ENCODE measurements around the gene AGO3. TPM values are rescaled to one million over a fixed set of nuclear protein-coding genes. Genes with fewer than 3 reads are reported as not detected.

Gene AGO3
- total and polyA plus RNA-seq, 8 donors = 1.9 to 33.8 (median 12.4) TPM

- intact Hi-C loops (cut with DNase I; ENCODE audit: low total_unique reads) = no loop called here
- no peak for TF ChIP-seq EP300 (IDR thresholded peaks at IDR 0.05)
- TF ChIP-seq CTCF (IDR thresholded peaks at IDR 0.05) = no peak
- TF ChIP-seq POLR2AphosphoS5 (IDR thresholded peaks at IDR 0.05) = no peak
- no peak for TF ChIP-seq POLR2A (IDR thresholded peaks at IDR 0.05)
- Histone ChIP-seq H3K4me3 (no peak overlapping the region), H3K9me3 (no peaks in the 10 kb centered on the region), H3K27me3 (no peaks in the 10 kb centered on the region), H3K4me1 (peaks cover 14 to 66% (median 42%) of the 10 kb centered on the region in 4 donors), H3K36me3 (peaks cover 27 to 66% (median 60%) of the 10 kb centered on the region in 4 donors), H3K27ac (no peak overlapping the region)
- no peak for DNase-seq
- 87 to 95% (median 93%) methylated on average over 12 to 17 of the region's 17 CpGs for WGBS, 5 donors
Measured at GRCh38 chr1:36092166-36092797, 161.4 kb downstream of the AGO3 start.

GRCh38 chr1:36092798-36093185, 161.9 kb downstream of the AGO3 start:
- no peak for DNase-seq
- Histone ChIP-seq H3K9me3 (no peaks in the 10 kb centered on the region), H3K27me3 (no peaks in the 10 kb centered on the region), H3K4me3 (no peak overlapping the region), H3K36me3 (peaks cover 27 to 66% (median 60%) of the 10 kb centered on the region in 4 donors), H3K27ac (no peak overlapping the region), H3K4me1 (peaks cover 14 to 68% (median 42%) of the 10 kb centered on the region in 4 donors)
- WGBS, 5 donors = 92 to 95% (median 94%) methylated on average over 8 to 9 of the region's 9 CpGs
- TF ChIP-seq CTCF (IDR thresholded peaks at IDR 0.05) (no peak), POLR2A (IDR thresholded peaks at IDR 0.05) (no peak), EP300 (IDR thresholded peaks at IDR 0.05) (no peak), POLR2AphosphoS5 (IDR thresholded peaks at IDR 0.05) (no peak)
- intact Hi-C loops (cut with DNase I; ENCODE audit: low total_unique reads) = no loop called here

- H3K27me3 ChIP-seq = no peaks in the 10 kb centered on the region
- WGBS, 5 donors = 82 to 90% (median 88%) methylated on average over 3 to 7 of the region's 7 CpGs
- no peak for TF ChIP-seq POLR2A (IDR thresholded peaks at IDR 0.05)
- TF ChIP-seq EP300 (IDR thresholded peaks at IDR 0.05) = no peak
- no peak for TF ChIP-seq POLR2AphosphoS5 (IDR thresholded peaks at IDR 0.05)
- TF ChIP-seq CTCF (IDR thresholded peaks at IDR 0.05) = no peak
- no peaks in the 10 kb centered on the region for H3K9me3 ChIP-seq
- peaks cover 13 to 63% (median 38%) of the 10 kb centered on the region in 4 donors for H3K4me1 ChIP-seq
- peaks cover 27 to 66% (median 60%) of the 10 kb centered on the region in 4 donors for H3K36me3 ChIP-seq
- no peak for DNase-seq
- no peak overlapping the region for H3K4me3 ChIP-seq
- no peak overlapping the region for H3K27ac ChIP-seq
- intact Hi-C loops (cut with DNase I; ENCODE audit: low total_unique reads) = no loop called here
Measured at GRCh38 chr1:36093226-36093625, 162.3 kb downstream of the AGO3 start.

GRCh38 chr1:36093929-36094328, 163.0 kb downstream of the AGO3 start:
- WGBS, 5 donors = 73 to 90% (median 84%) methylated on average over 3 of the region's 3 CpGs
- intact Hi-C loops (cut with DNase I; ENCODE audit: low total_unique reads) = no loop called here
- no peak for TF ChIP-seq POLR2A (IDR thresholded peaks at IDR 0.05)
- no peak for TF ChIP-seq CTCF (IDR thresholded peaks at IDR 0.05)
- no peak for TF ChIP-seq POLR2AphosphoS5 (IDR thresholded peaks at IDR 0.05)
- Histone ChIP-seq H3K9me3 (no peaks in the 10 kb centered on the region), H3K27ac (peak overlapping the region in 1 of 5 donors; percentile 1), H3K27me3 (no peaks in the 10 kb centered on the region), H3K4me3 (no peak overlapping the region), H3K36me3 (peaks cover 27 to 66% (median 60%) of the 10 kb centered on the region in 4 donors), H3K4me1 (peaks cover 10 to 60% (median 34%) of the 10 kb centered on the region in 4 donors)
- DNase-seq = no peak
